ENCODE results near the gene CHST12.
"Not testable (repeated sequence)": the region's sequence is repeated elsewhere in the genome, so short reads cannot be mapped to it uniquely, and the experiment has no call there.

CHST12 gene

DNA sequence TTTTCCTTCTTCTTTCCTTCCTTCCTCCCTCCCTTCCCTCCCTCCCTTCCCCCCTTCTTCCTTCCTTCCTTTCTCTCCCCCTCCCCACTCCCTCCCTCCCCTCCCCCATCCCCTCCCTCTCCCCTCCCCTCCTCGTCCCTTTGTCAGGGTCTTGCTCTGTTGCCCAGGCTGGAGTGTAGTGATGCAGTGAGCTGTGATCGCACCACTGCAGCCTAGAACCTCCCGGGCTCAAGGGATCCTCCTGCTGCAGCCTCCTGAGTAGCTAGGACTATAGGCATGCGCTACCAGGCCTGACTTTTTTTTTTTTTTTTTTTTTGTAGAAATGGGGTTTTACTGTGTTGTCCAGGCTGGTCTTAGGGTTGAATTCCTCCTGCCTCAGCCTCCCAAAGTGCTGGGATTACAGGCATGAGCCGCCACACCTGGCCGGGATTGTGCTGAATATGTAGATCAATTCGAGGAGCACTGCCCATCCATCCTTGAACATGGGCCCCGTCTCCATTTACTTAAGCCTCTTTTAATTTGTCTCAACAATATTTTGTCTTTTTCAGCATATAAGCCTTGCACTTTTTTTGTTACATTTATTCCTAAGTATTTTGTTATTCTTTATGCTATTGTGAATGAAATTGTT is 49.3 kb downstream of the CHST12 start:
- no peaks in the 10 kb centered on the region for H3K36me3 ChIP-seq (ENCODE audit: control insufficient read depth in 1 of 2, insufficient read depth in 2 of 2, low read length in 2 of 2)
- no peak overlapping the region for H3K9ac ChIP-seq (ENCODE audit: low read depth in 1 of 2, low read length in 2 of 2)
- no peak overlapping the region for H3K27ac ChIP-seq (ENCODE audit: low read depth, low read length)
- H3K27me3 ChIP-seq (ENCODE audit: control insufficient read depth in 1 of 2, insufficient read depth in 2 of 2, low read length in 2 of 2), result no peaks in the 10 kb centered on the region
- no peak overlapping the region for H3K4me3 ChIP-seq (ENCODE audit: low read depth in 1 of 2, low read length in 2 of 2)
- H3K4me1 ChIP-seq (ENCODE audit: control insufficient read depth in 1 of 2, insufficient read depth in 2 of 2, low read length in 2 of 2), result peaks cover 7 to 11% of the 10 kb centered on the region in 2 donors
- no peaks in the 10 kb centered on the region for H3K9me3 ChIP-seq (ENCODE audit: control insufficient read depth in 1 of 2, low read length in 2 of 2)

DNA sequence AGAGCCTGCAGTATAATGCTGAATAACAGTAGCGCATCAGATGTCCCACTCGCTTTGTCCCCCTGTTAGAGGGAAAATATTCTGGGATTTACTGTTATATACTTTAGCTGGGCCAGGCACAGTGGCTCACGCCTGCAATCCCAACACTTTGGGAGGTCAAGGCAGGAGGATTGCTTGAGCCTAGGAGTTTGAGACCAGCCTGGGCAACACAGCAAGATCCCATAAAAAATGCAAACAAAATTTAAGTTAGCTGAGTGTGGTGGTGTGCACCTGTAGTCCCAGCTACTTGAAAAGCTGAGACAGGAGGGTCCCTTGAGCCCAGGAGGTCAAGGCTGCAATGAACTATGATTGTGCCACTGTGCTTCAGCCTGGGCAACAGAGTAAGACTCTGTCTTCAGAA is 50.4 kb downstream of the CHST12 start:
- H3K4me1 ChIP-seq (ENCODE audit: control insufficient read depth in 1 of 2, insufficient read depth in 2 of 2, low read length in 2 of 2), result peaks cover 7 to 11% of the 10 kb centered on the region in 2 donors
- H3K27me3 ChIP-seq (ENCODE audit: control insufficient read depth in 1 of 2, insufficient read depth in 2 of 2, low read length in 2 of 2); H3K36me3 ChIP-seq (ENCODE audit: control insufficient read depth in 1 of 2, insufficient read depth in 2 of 2, low read length in 2 of 2); H3K9me3 ChIP-seq (ENCODE audit: control insufficient read depth in 1 of 2, low read length in 2 of 2); H3K9ac ChIP-seq (ENCODE audit: low read depth in 1 of 2, low read length in 2 of 2); H3K4me3 ChIP-seq (ENCODE audit: low read depth in 1 of 2, low read length in 2 of 2); H3K27ac ChIP-seq (ENCODE audit: low read depth, low read length): not testable (repeated sequence)

DNA sequence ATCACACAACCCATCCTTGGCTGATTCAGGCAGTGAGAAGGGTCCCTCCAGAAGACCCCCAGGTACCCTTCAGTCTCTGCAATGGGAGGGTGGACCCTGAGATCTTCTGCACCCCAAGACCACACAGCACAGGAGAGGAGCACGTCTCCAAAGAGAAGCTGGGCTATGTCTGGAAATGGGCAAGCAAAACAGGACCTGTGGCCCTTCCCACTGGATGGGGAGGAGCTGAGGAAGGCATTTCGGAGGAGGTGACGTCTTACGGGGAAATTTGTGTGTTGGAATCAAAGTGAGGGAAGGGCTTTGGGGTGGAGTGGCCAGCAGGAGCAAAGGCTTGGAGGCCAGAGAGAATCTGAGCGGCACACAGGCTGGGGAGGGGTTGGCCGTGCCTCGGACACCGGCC is 56.3 kb downstream of the CHST12 start:
- H3K27ac ChIP-seq (ENCODE audit: low read depth, low read length), result no peak overlapping the region
- no peak overlapping the region for H3K9ac ChIP-seq (ENCODE audit: low read depth in 1 of 2, low read length in 2 of 2)
- no peaks in the 10 kb centered on the region for H3K27me3 ChIP-seq (ENCODE audit: control insufficient read depth in 1 of 2, insufficient read depth in 2 of 2, low read length in 2 of 2)
- no peaks in the 10 kb centered on the region for H3K4me1 ChIP-seq (ENCODE audit: control insufficient read depth in 1 of 2, insufficient read depth in 2 of 2, low read length in 2 of 2)
- no peaks in the 10 kb centered on the region for H3K36me3 ChIP-seq (ENCODE audit: control insufficient read depth in 1 of 2, insufficient read depth in 2 of 2, low read length in 2 of 2)
- H3K9me3 ChIP-seq (ENCODE audit: control insufficient read depth in 1 of 2, low read length in 2 of 2), result no peaks in the 10 kb centered on the region
- no peak overlapping the region for H3K4me3 ChIP-seq (ENCODE audit: low read depth in 1 of 2, low read length in 2 of 2)

DNA sequence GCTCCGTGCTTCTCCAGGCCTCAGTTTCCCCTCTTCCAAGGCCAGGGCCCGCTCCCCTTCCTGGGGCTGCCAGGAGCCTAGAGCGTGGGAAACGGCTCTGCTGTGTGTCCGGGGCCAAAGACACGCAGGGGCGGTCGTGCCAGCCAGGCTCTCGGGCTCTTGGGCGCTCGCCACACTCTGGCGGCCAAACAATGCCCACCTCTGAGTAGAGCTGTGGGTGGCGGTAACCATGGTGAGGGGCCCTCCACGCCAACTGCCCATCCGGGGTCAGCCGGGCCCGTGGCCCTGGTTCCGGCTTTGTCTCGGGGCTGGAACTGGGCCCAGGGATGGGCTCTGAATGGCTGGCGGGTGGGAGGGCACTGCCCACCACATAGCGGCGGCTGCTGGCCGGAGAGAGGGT is 56.8 kb downstream of the CHST12 start:
- Histone ChIP-seq H3K4me1 (ENCODE audit: control insufficient read depth in 1 of 2, insufficient read depth in 2 of 2, low read length in 2 of 2) (no peaks in the 10 kb centered on the region), H3K36me3 (ENCODE audit: control insufficient read depth in 1 of 2, insufficient read depth in 2 of 2, low read length in 2 of 2) (no peaks in the 10 kb centered on the region), H3K9ac (ENCODE audit: low read depth in 1 of 2, low read length in 2 of 2) (no peak overlapping the region), H3K27me3 (ENCODE audit: control insufficient read depth in 1 of 2, insufficient read depth in 2 of 2, low read length in 2 of 2) (no peaks in the 10 kb centered on the region), H3K27ac (ENCODE audit: low read depth, low read length) (no peak overlapping the region), H3K4me3 (ENCODE audit: low read depth in 1 of 2, low read length in 2 of 2) (no peak overlapping the region), H3K9me3 (ENCODE audit: control insufficient read depth in 1 of 2, low read length in 2 of 2) (no peaks in the 10 kb centered on the region)

DNA sequence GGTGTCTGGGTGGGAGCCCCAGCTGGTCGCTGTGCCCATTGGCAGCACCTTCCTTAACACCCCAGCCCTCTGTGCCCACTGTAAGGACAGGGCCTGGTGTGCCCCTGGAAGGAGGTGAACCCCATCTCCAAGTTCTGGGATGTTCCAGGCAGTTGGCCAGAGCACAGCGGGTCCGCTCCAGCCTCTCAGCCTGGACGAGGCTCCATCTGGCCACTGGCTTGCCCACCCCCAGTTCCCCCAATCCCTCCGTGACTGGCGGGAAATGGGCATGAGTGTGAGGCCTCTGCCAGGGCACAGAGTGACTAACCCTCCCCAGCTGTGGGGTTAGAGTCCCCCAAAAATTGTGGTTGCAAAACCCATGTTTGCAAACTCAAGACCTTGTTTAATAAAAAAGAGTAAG is 57.2 kb downstream of the CHST12 start:
- Histone ChIP-seq H3K4me1 (ENCODE audit: control insufficient read depth in 1 of 2, insufficient read depth in 2 of 2, low read length in 2 of 2) (no peaks in the 10 kb centered on the region), H3K9ac (ENCODE audit: low read depth in 1 of 2, low read length in 2 of 2) (no peak overlapping the region), H3K27me3 (ENCODE audit: control insufficient read depth in 1 of 2, insufficient read depth in 2 of 2, low read length in 2 of 2) (no peaks in the 10 kb centered on the region), H3K36me3 (ENCODE audit: control insufficient read depth in 1 of 2, insufficient read depth in 2 of 2, low read length in 2 of 2) (no peaks in the 10 kb centered on the region), H3K9me3 (ENCODE audit: control insufficient read depth in 1 of 2, low read length in 2 of 2) (no peaks in the 10 kb centered on the region), H3K27ac (ENCODE audit: low read depth, low read length) (no peak overlapping the region), H3K4me3 (ENCODE audit: low read depth in 1 of 2, low read length in 2 of 2) (no peak overlapping the region)

DNA sequence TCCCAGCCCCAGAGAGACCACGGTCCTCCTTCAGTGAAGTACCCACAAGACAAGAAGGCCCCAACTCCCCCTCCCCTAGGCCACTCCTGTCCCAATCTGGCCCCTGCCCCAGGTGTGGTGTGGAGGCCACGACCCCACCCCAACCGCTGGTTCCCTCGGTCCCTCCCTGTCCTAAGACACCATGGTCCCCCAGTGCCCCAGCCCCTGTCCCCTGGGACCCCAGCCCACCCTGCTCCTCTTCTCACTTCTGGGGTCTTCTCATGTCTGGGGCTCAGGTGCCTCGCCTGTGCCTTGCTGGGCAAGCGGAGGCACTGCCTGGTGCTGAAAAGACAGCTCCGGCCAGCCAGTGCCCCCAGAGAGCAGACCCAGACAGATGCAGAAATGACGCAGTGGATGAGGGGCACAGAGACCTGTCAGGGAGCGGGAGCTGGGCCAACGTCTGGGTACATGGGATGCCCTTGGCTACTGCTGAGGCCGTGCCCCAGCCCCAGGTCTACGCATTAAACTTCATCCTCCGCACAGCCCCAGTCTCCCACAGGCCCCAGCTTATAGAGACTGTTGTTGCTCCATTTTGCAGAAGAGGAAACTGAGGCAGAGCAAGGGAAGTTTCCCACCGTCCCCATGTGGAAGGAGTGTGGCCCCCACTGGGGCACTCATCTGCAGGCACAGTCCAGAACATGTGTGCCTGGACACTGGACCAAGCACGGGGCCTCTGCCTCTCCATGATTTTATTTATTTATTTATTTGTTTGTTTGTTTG is 58.0 kb downstream of the CHST12 start:
- Histone ChIP-seq H3K4me3 (ENCODE audit: low read depth in 1 of 2, low read length in 2 of 2) (no peak overlapping the region), H3K36me3 (ENCODE audit: control insufficient read depth in 1 of 2, insufficient read depth in 2 of 2, low read length in 2 of 2) (no peaks in the 10 kb centered on the region), H3K9ac (ENCODE audit: low read depth in 1 of 2, low read length in 2 of 2) (no peak overlapping the region), H3K27ac (ENCODE audit: low read depth, low read length) (no peak overlapping the region), H3K9me3 (ENCODE audit: control insufficient read depth in 1 of 2, low read length in 2 of 2) (no peaks in the 10 kb centered on the region), H3K4me1 (ENCODE audit: control insufficient read depth in 1 of 2, insufficient read depth in 2 of 2, low read length in 2 of 2) (no peaks in the 10 kb centered on the region), H3K27me3 (ENCODE audit: control insufficient read depth in 1 of 2, insufficient read depth in 2 of 2, low read length in 2 of 2) (no peaks in the 10 kb centered on the region)

DNA sequence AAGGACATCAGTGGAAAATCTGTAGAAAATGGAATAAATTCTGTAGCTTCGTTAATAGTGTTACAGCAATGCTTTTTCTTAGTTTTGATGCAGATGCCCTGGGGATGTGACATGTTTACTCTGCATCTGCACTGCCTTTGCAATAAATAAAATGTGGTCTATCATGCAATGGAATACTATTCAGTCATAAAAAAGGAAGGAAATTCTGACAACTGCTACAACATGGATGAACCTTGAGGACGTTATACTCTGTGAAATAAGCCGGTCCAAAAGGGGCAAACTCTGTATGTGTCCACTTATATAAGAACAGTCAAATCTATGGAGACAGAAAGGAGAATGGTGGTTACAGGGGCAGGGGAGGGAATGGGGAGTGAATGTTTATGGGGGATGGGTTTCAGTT is 59.3 kb downstream of the CHST12 start:
- no peak overlapping the region for H3K4me3 ChIP-seq (ENCODE audit: low read depth in 1 of 2, low read length in 2 of 2)
- H3K9ac ChIP-seq (ENCODE audit: low read depth in 1 of 2, low read length in 2 of 2), result no peak overlapping the region

DNA sequence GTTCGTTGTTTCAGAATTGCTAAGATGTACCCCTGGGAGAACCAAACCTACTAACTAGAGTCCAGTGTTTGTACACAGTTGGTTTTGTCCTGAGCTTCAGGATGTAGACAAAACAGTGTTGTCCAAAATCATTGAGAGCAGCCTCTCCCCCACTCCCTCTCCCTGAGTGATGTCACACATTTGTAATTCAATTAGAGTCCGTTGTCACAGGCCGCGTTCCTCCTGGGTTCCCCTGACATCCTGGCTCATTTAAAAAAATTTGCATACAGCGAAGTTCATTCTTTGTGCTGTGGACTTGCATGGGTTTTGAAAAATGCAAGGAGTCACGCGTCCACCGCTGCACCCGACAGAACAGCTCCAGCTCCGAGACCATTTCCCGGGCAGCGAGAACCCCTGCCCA is 62.5 kb downstream of the CHST12 start:
- Histone ChIP-seq H3K27me3 (ENCODE audit: control insufficient read depth in 1 of 2, insufficient read depth in 2 of 2, low read length in 2 of 2) (peaks cover 0 to 9% of the 10 kb centered on the region in 2 donors), H3K4me1 (ENCODE audit: control insufficient read depth in 1 of 2, insufficient read depth in 2 of 2, low read length in 2 of 2) (peaks cover 0 to 4% of the 10 kb centered on the region in 2 donors), H3K27ac (ENCODE audit: low read depth, low read length) (no peak overlapping the region), H3K36me3 (ENCODE audit: control insufficient read depth in 1 of 2, insufficient read depth in 2 of 2, low read length in 2 of 2) (no peaks in the 10 kb centered on the region), H3K4me3 (ENCODE audit: low read depth in 1 of 2, low read length in 2 of 2) (no peak overlapping the region), H3K9ac (ENCODE audit: low read depth in 1 of 2, low read length in 2 of 2) (no peak overlapping the region), H3K9me3 (ENCODE audit: control insufficient read depth in 1 of 2, low read length in 2 of 2) (no peaks in the 10 kb centered on the region)

More for the DNA sequence above, 59.3 kb downstream of the CHST12 start:
- Histone ChIP-seq H3K36me3 (ENCODE audit: control insufficient read depth in 1 of 2, insufficient read depth in 2 of 2, low read length in 2 of 2) (no peaks in the 10 kb centered on the region), H3K27me3 (ENCODE audit: control insufficient read depth in 1 of 2, insufficient read depth in 2 of 2, low read length in 2 of 2) (no peaks in the 10 kb centered on the region), H3K27ac (ENCODE audit: low read depth, low read length) (no peak overlapping the region), H3K4me1 (ENCODE audit: control insufficient read depth in 1 of 2, insufficient read depth in 2 of 2, low read length in 2 of 2) (no peaks in the 10 kb centered on the region), H3K9me3 (ENCODE audit: control insufficient read depth in 1 of 2, low read length in 2 of 2) (no peaks in the 10 kb centered on the region)

DNA sequence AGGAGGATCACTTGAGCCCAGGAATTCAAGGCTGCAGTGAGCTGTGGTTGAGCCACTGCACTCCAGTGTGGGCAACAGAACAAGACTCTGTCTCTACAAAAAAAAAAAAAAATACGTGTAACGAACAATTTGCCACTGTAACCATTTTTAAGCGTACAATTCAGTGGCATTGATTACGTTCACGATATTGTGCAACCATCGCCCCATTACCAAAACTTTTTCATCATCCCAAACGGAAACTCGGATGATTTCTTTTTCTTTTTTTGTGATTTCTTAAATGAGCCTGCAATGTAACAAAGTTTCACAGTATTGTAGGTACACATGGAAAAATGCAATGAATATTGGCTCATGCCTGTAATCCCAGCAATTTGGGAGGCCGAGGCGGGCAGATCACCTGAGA is 63.3 kb downstream of the CHST12 start:
- Histone ChIP-seq H3K4me3 (ENCODE audit: low read depth in 1 of 2, low read length in 2 of 2) (no peak overlapping the region), H3K27me3 (ENCODE audit: control insufficient read depth in 1 of 2, insufficient read depth in 2 of 2, low read length in 2 of 2) (peaks cover 0 to 9% of the 10 kb centered on the region in 2 donors), H3K4me1 (ENCODE audit: control insufficient read depth in 1 of 2, insufficient read depth in 2 of 2, low read length in 2 of 2) (peaks cover 0 to 7% of the 10 kb centered on the region in 2 donors), H3K9ac (ENCODE audit: low read depth in 1 of 2, low read length in 2 of 2) (no peak overlapping the region), H3K36me3 (ENCODE audit: control insufficient read depth in 1 of 2, insufficient read depth in 2 of 2, low read length in 2 of 2) (no peaks in the 10 kb centered on the region), H3K27ac (ENCODE audit: low read depth, low read length) (no peak overlapping the region), H3K9me3 (ENCODE audit: control insufficient read depth in 1 of 2, low read length in 2 of 2) (no peaks in the 10 kb centered on the region)

DNA sequence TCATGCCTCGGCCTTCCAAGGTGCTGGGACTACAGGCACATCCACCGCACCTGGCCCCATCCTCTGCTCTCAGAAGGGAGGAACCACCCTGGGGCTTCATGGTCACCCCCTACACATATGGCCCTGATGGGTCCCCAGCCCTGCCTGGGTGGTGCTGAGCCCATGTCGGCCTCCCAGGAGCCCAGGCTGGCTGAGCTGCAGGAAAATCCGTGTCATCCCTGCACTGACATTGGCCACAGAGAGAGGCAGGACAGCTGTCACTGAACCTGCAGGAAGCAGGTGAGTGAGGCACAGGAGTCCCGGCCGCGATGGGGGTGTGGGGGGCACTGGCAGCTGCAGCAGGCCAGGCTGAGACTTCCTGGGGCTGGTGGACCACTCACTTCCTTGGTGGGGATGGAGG is 64.8 kb downstream of the CHST12 start:
- H3K4me1 ChIP-seq (ENCODE audit: control insufficient read depth in 1 of 2, insufficient read depth in 2 of 2, low read length in 2 of 2), result peaks cover 0 to 7% of the 10 kb centered on the region in 2 donors
- no peaks in the 10 kb centered on the region for H3K36me3 ChIP-seq (ENCODE audit: control insufficient read depth in 1 of 2, insufficient read depth in 2 of 2, low read length in 2 of 2)
- no peak overlapping the region for H3K27ac ChIP-seq (ENCODE audit: low read depth, low read length)
- peaks cover 0 to 9% of the 10 kb centered on the region in 2 donors for H3K27me3 ChIP-seq (ENCODE audit: control insufficient read depth in 1 of 2, insufficient read depth in 2 of 2, low read length in 2 of 2)
- H3K9ac ChIP-seq (ENCODE audit: low read depth in 1 of 2, low read length in 2 of 2), result no peak overlapping the region
- H3K9me3 ChIP-seq (ENCODE audit: control insufficient read depth in 1 of 2, low read length in 2 of 2), result no peaks in the 10 kb centered on the region
- no peak overlapping the region for H3K4me3 ChIP-seq (ENCODE audit: low read depth in 1 of 2, low read length in 2 of 2)

All from duodenal mucosa (tissue), 2 donors.